Activated CD4-positive, alpha-beta T cell treated with anti-CD3 and anti-CD28 coated beads for 36 hours (primary cell): ENCODE data around the gene FOXP2. TPM values are rescaled to one million over a fixed set of nuclear protein-coding genes. Genes with fewer than 3 reads are reported as not detected.
"Not testable (repeated sequence)": the region's sequence is repeated elsewhere in the genome, so short reads cannot be mapped to it uniquely, and the experiment has no call there.

ENCODE experiments used
- ATAC-seq: fragments of 200-7000 bp; cut with Tn5 transposase; one replicate; pipeline ENCODE4 v1.10.0; 2021; ENCODE audit warnings: mild to moderate bottlenecking, moderate library complexity
- CTCF ChIA-PET: fragments of 350-600 bp; sonication (Branson Sonifier 250); formaldehyde crosslinking; loops from one replicate; lab custom pipeline; 2021; ENCODE audit warnings: antibody characterized with exemption; lab: Charles Lee
- POLR2A ChIA-PET: fragments of 350-600 bp; sonication (Branson Sonifier 250); formaldehyde crosslinking; loops from one replicate; lab custom pipeline; 2021; ENCODE audit warnings: antibody characterized with exemption, inconsistent platforms; lab: Charles Lee
- DNase-seq: peaks from one replicate; pipeline ENCODE4 v3.0.0-alpha.2; 2020
- H3K27ac Mint-ChIP-seq: one replicate; pipeline ENCODE4 v1.8.0; 2021; ENCODE audit warnings: mixed read lengths
- H3K27me3 Mint-ChIP-seq: one replicate; pipeline ENCODE4 v1.8.0; 2021; ENCODE audit warnings: mixed read lengths
- H3K36me3 Mint-ChIP-seq: one replicate; pipeline ENCODE4 v1.8.0; 2021; ENCODE audit warnings: low read depth, mixed read lengths
- H3K4me1 Mint-ChIP-seq: one replicate; pipeline ENCODE4 v1.8.0; 2021; ENCODE audit warnings: mixed read lengths
- H3K4me3 Mint-ChIP-seq: one replicate; pipeline ENCODE4 v1.8.0; 2021; ENCODE audit warnings: mild to moderate bottlenecking, moderate library complexity, mixed read lengths
- H3K9me3 Mint-ChIP-seq: one replicate; pipeline ENCODE4 v1.8.0; 2021; ENCODE audit warnings: low read depth, mixed read lengths
- intact Hi-C, 2 experiments: fragments of 100-400 bp; cut with DNase I in 1 of 2; cut with micrococcal nuclease in 1 of 2; formaldehyde crosslinking; loops; one replicate each; pipeline versions ENCODE4 v1.14.2 to v1.15.1; 2022 to 2024; cut with DNase I, micrococcal nuclease
- total RNA-seq, 2 experiments: library from RNA; stranded (reverse); gene quantifications; one replicate each; pipeline ENCODE4 v1.2.3, GENCODE V29; 2021

Gene FOXP2
- total RNA-seq, 2 experiments from 2014 or later, result not detected

GRCh38 chr7:114426824-114427223 lies 12.2 kb downstream of the FOXP2 start:
- no peaks in the 10 kb centered on the region for H3K4me1 Mint-ChIP-seq
- H3K27me3 Mint-ChIP-seq, result peaks cover 2% of the 10 kb centered on the region
- POLR2A ChIA-PET, result no interaction called here
- no peak overlapping the region for H3K27ac Mint-ChIP-seq
- H3K9me3 Mint-ChIP-seq, result no peaks in the 10 kb centered on the region
- DNase-seq (no peak), ATAC-seq (no peak)
- intact Hi-C loops, result no loop called here
- no peaks in the 10 kb centered on the region for H3K36me3 Mint-ChIP-seq
- CTCF ChIA-PET, result interaction anchor here (1.3 to 1.5 kb wide), 2 partner anchors 9 to 111 kb away, joined by 3 to 4 read pairs; no protein-coding TSS in a partner anchor
- no peak overlapping the region for H3K4me3 Mint-ChIP-seq

GRCh38 chr7:114428211-114428610 lies 13.6 kb downstream of the FOXP2 start:
- ChIA-PET CTCF (no interaction called here), POLR2A (no interaction called here)
- Mint-ChIP-seq H3K36me3 (no peaks in the 10 kb centered on the region), H3K4me1 (no peaks in the 10 kb centered on the region), H3K9me3 (no peaks in the 10 kb centered on the region), H3K4me3 (no peak overlapping the region), H3K27me3 (peaks cover 2% of the 10 kb centered on the region), H3K27ac (no peak overlapping the region)
- ATAC-seq, result no peak
- DNase-seq, result no peak
- intact Hi-C loops, result no loop called here

GRCh38 chr7:114431189-114431588 lies 16.6 kb downstream of the FOXP2 start:
- H3K36me3 Mint-ChIP-seq, result no peaks in the 10 kb centered on the region
- H3K4me1 Mint-ChIP-seq, result no peaks in the 10 kb centered on the region
- POLR2A ChIA-PET, result no interaction called here
- no peak overlapping the region for H3K27ac Mint-ChIP-seq
- H3K9me3 Mint-ChIP-seq, result no peaks in the 10 kb centered on the region
- intact Hi-C loops, result no loop called here
- DNase-seq, result no peak
- H3K27me3 Mint-ChIP-seq, result peaks cover 2% of the 10 kb centered on the region
- H3K4me3 Mint-ChIP-seq, result no peak overlapping the region
- CTCF ChIA-PET, result no interaction called here
- ATAC-seq, result no peak

GRCh38 chr7:114432061-114432460 lies 17.4 kb downstream of the FOXP2 start:
- ChIA-PET POLR2A (no interaction called here), CTCF (interaction anchor here (1.4 kb wide), 1 partner anchor 9 kb away, joined by 4 read pairs; no protein-coding TSS in a partner anchor)
- Mint-ChIP-seq H3K4me3 (no peak overlapping the region), H3K9me3 (no peaks in the 10 kb centered on the region), H3K27ac (no peak overlapping the region), H3K27me3 (no peaks in the 10 kb centered on the region), H3K36me3 (no peaks in the 10 kb centered on the region), H3K4me1 (no peaks in the 10 kb centered on the region)
- intact Hi-C loops, result no loop called here
- no peak for DNase-seq
- ATAC-seq, result no peak

GRCh38 chr7:114432703-114433102 lies 18.1 kb downstream of the FOXP2 start:
- no peak for DNase-seq
- ATAC-seq, result no peak
- Mint-ChIP-seq H3K4me3 (no peak overlapping the region), H3K4me1 (no peaks in the 10 kb centered on the region), H3K36me3 (no peaks in the 10 kb centered on the region), H3K27ac (no peak overlapping the region), H3K9me3 (no peaks in the 10 kb centered on the region), H3K27me3 (no peaks in the 10 kb centered on the region)
- ChIA-PET POLR2A (no interaction called here), CTCF (interaction anchor here (1.4 kb wide), 1 partner anchor 9 kb away, joined by 4 read pairs; no protein-coding TSS in a partner anchor)
- intact Hi-C loops, result no loop called here

- no peaks in the 10 kb centered on the region for H3K4me1 Mint-ChIP-seq
- CTCF ChIA-PET, result interaction anchor here (0.8 kb wide), 1 partner anchor 636 kb away, joined by 3 read pairs; no protein-coding TSS in a partner anchor
- H3K36me3 Mint-ChIP-seq, result no peaks in the 10 kb centered on the region
These were observed 25.0 kb downstream of the FOXP2 start for GRCh38 chr7:114439581-114439980.

GRCh38 chr7:114440927-114441326 lies 26.3 kb downstream of the FOXP2 start:
- H3K4me3 Mint-ChIP-seq, H3K27me3 Mint-ChIP-seq, H3K36me3 Mint-ChIP-seq, H3K27ac Mint-ChIP-seq, DNase-seq, intact Hi-C loops, H3K4me1 Mint-ChIP-seq, H3K9me3 Mint-ChIP-seq, POLR2A ChIA-PET, ATAC-seq: not testable (repeated sequence)
- CTCF ChIA-PET, result interaction anchor here (0.9 kb wide), 1 partner anchor 8 kb away, joined by 4 read pairs; no protein-coding TSS in a partner anchor

More at GRCh38 chr7:114439581-114439980, 25.0 kb downstream of the FOXP2 start:
- intact Hi-C loops, result no loop called here
- Mint-ChIP-seq H3K9me3 (no peaks in the 10 kb centered on the region), H3K27me3 (no peaks in the 10 kb centered on the region), H3K4me3 (no peak overlapping the region), H3K27ac (no peak overlapping the region)
- DNase-seq (no peak), ATAC-seq (no peak)
- POLR2A ChIA-PET, result no interaction called here

GRCh38 chr7:114444196-114444595 lies 29.6 kb downstream of the FOXP2 start:
- no peak overlapping the region for H3K4me3 Mint-ChIP-seq
- H3K9me3 Mint-ChIP-seq, result no peaks in the 10 kb centered on the region
- H3K27ac Mint-ChIP-seq, result no peak overlapping the region
- POLR2A ChIA-PET, result no interaction called here
- DNase-seq, result no peak
- H3K27me3 Mint-ChIP-seq, result peaks cover 2% of the 10 kb centered on the region
- H3K4me1 Mint-ChIP-seq, result no peaks in the 10 kb centered on the region
- no peak for ATAC-seq
- no peaks in the 10 kb centered on the region for H3K36me3 Mint-ChIP-seq
- intact Hi-C loops, result no loop called here
- CTCF ChIA-PET, result no interaction called here

GRCh38 chr7:114450431-114450830 lies 35.8 kb downstream of the FOXP2 start:
- ChIA-PET CTCF (no interaction called here), POLR2A (no interaction called here)
- Mint-ChIP-seq H3K4me1 (no peaks in the 10 kb centered on the region), H3K27ac (no peak overlapping the region), H3K4me3 (no peak overlapping the region), H3K9me3 (peaks cover 3% of the 10 kb centered on the region), H3K27me3 (peaks cover 2% of the 10 kb centered on the region), H3K36me3 (no peaks in the 10 kb centered on the region)
- intact Hi-C loops, result no loop called here
- DNase-seq (no peak), ATAC-seq (no peak)

- Mint-ChIP-seq H3K4me3 (no peak overlapping the region), H3K4me1 (no peaks in the 10 kb centered on the region), H3K27me3 (no peaks in the 10 kb centered on the region), H3K9me3 (peaks cover 3% of the 10 kb centered on the region), H3K36me3 (no peaks in the 10 kb centered on the region), H3K27ac (no peak overlapping the region)
- DNase-seq (no peak), ATAC-seq (no peak)
- CTCF ChIA-PET, result no interaction called here
- POLR2A ChIA-PET, result no interaction called here
- intact Hi-C loops, result no loop called here
These were observed 45.0 kb downstream of the FOXP2 start for GRCh38 chr7:114459574-114459973.

GRCh38 chr7:114460021-114460420 lies 45.4 kb downstream of the FOXP2 start:
- no peak overlapping the region for H3K4me3 Mint-ChIP-seq
- ChIA-PET POLR2A (no interaction called here), CTCF (no interaction called here)
- H3K36me3 Mint-ChIP-seq, result no peaks in the 10 kb centered on the region
- H3K9me3 Mint-ChIP-seq, result peaks cover 2% of the 10 kb centered on the region
- H3K27ac Mint-ChIP-seq, result no peak overlapping the region
- DNase-seq (no peak), ATAC-seq (no peak)
- no peaks in the 10 kb centered on the region for H3K27me3 Mint-ChIP-seq
- H3K4me1 Mint-ChIP-seq, result no peaks in the 10 kb centered on the region
- intact Hi-C loops, result no loop called here

GRCh38 chr7:114466917-114467316 lies 52.3 kb downstream of the FOXP2 start:
- POLR2A ChIA-PET, result no interaction called here
- DNase-seq (no peak), ATAC-seq (no peak)
- H3K27me3 Mint-ChIP-seq, result no peaks in the 10 kb centered on the region
- no peak overlapping the region for H3K27ac Mint-ChIP-seq
- no peaks in the 10 kb centered on the region for H3K4me1 Mint-ChIP-seq
- H3K4me3 Mint-ChIP-seq, result no peak overlapping the region
- H3K9me3 Mint-ChIP-seq, result peaks cover 3% of the 10 kb centered on the region
- CTCF ChIA-PET, result interaction anchor here (1.3 kb wide), 1 partner anchor 10 kb away, joined by 5 read pairs; no protein-coding TSS in a partner anchor
- intact Hi-C loops, result no loop called here
- no peaks in the 10 kb centered on the region for H3K36me3 Mint-ChIP-seq
